ENCODE data around the gene GATA2. TPM values are rescaled to one million over a fixed set of nuclear protein-coding genes. Genes with fewer than 3 reads are reported as not detected.

GATA2 gene
- polyA plus RNA-seq, 1 donor, result 3.6 TPM

DNA sequence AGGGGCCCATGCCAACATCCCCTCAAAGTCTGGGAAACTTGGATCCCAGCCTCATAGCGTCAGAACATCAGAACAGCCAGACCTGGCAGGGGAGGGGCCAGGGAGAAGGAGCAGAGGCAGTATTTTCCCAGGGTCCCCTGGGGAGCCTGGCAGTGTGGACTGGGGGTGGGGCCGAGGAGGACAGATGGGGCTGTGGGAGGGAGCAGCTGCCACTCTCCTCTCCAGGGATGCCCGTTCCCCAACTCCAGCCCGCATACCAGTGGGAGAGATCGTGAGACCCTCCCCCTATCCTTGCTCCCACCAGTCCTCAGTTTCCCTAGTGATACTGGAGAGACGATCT lies 19.9 kb downstream of the GATA2 start:
- no peak for DNase-seq

DNA sequence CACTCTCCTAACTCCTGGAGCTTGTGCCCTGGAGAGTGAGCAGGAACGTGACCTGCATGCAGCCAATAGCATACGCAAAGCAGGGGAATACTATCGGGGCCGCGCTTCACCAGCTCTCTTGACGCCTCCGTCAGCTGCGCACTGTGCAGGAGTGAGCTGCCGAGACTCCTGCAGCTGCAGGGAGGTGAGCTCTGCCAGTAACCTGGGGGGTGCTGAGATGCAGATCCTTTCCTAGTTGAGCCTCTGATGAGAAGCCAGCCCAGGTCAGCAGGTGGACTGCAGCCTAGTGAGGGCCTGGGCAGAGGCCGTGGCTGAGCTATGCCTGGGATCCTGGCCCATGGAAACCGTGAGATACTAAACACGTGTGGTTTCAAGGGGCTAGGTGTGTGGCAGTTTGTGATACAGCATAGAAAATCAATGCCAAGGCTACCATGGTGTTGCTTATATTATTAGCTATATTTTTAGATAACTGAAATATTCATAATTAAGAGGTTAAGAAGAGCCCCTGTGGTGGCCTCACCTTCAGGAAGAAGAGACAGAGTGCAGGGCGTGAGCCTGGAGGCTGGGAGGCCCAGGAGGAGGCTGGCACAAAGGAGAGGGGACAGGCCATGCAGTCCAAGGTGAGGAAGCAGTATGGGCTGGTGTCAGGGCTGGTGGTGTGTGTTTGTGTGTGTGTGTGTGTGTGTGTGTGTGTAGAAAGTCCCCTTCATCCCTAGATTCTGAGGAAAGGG lies 20.4 kb downstream of the GATA2 start:
- DNase-seq, result no peak

DNA sequence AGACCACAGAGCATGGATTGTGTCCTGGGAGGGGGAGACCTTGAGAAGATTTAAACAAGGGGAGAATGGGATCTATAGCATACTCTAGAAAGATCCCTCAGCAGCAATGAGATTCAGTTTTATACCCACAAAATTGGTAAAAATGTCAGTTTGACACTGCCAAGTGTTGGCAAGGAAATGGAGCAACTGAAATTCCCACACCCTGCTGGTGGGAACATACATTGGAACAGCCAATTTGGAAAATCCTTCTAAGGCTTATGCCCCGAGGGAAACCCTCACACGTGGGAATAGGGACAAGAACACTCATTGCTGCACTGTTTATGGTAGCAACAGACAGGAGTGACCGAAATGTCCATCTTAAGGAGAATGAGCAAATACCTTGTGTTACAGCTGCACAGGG lies 21.3 kb downstream of the GATA2 start:
- no peak for DNase-seq

DNA sequence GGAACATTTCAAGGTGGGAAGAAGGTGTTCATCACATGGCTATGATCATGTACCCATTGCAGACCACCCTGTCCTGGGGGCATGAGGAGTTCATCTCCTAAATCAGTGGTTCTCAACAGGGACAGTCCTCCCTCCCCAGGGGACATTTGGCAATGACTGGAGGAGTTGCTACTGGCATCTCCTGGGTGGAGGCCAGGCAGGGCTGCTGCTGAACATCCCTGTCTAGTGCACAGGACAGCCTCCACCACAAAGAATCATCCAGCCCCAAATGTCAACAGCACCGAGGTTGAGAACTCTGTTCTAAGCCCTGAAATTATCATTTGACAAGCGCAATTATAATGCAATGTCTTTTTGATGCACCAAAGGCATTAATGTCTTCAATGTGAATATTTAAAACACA lies 21.9 kb downstream of the GATA2 start:
- no peak for DNase-seq

DNA sequence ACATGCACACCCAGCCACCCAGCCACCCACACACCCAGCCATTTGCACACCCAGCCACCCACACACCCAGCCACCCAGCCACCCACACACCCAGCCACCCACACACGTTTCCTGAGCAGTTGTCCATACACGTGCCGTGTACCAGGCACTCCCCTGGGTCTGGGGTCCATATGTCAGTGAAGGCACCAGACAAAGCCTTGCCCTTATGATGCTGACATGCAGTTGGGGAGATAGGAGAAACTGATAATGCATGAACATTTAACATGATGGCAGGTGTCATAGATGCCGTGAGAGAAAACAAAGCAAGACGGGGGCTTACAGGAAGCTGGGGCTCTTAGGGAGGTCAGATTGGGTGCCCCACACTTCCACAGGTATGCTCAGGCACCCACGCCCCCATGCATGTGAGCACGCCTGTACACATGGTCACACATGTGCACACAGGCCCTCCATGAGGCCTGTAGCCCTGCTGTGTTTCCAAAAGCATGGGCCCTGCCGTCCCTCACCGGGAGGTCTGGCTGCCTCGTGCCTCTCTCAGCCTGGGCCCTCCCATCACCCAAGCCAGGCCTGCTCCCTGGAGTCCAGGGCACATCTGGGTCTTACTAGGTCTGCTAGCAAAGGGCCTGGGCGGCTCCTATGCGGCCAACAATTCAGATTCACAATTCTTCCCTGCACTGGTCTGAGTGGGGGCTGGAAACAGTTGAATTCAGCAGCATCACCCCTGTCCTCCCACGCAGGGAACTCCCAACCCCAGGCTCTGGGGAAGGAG lies 22.7 kb downstream of the GATA2 start:
- no peak for DNase-seq

DNA sequence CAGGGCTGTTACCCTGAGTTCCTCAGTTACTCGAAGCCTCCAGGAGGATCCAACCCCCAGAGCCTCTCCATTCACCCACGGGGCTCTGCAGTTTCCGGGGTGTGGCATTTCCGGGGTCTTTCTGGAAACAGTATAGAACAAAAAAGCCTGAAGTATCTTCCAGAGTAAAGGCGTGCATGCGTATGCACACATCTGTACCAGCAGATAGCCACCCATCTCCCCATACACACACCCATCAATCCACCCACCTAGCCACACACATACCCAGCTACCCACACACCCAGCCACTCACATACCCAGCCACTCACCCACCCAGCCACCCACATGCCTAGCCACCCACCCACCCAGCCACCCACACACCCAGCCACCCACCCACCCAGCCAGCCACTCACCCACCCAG lies 23.4 kb downstream of the GATA2 start:
- no peak for DNase-seq

DNA sequence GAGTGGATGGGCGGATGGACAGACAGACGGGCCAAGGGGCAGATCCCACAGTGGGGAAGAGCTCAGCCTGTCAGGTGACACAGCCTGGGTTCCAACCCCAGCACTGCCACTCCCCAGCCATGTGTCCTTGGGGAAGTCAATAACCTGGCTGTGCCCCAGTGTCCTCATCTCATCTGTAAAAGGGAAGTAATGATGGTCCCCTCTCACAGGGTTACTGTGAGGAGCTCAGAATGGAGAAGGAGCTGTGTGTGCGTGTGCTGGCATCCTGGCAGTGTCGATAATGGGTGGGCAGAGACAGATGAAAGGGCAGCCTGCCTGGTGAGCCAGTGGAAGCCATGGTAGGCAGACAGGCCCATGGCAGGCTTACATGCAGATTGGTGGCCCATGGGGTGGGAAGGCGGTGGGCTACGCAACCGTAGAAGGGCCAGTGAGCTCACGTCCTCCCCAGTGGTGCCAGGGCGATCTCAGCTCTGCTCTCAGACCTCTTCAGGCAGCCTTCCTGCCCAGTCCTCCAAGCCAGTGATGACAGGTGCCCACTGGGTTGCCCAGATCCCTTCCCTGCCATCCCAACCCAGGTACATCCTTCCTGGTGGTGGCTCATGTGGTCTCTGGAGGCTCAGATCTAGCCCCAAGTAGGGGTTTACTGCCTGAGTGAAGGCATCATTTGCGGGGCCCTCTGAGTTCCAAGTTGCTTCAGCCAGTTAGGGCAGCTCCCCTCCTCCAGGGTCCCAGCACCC lies 24.0 kb downstream of the GATA2 start:
- DNase-seq, result no peak

DNA sequence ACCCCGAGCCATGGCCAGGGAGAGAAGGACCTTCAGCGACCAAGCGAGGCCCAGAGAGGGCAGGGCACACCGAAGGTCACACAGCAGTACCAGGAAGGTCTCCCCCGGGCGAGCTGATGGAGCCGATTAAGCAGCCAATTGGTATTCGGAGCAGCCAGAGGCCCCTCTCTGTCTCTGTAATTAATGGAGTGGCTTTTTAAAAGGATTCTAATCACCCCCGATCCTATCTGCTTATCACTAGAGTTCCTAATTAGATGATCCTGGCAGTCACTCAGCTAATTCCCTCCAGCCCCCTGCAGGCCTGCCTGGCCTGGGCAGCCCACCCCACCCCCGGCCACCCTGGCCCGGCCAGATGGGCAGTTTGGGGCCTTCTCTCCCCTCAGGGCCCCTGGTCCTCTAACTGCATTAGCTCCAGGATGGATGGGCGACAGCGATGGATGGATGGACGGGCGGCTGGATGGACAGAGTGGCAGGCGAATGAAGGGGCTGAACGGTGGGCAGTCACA lies 24.7 kb downstream of the GATA2 start:
- DNase-seq, result no peak

DNA sequence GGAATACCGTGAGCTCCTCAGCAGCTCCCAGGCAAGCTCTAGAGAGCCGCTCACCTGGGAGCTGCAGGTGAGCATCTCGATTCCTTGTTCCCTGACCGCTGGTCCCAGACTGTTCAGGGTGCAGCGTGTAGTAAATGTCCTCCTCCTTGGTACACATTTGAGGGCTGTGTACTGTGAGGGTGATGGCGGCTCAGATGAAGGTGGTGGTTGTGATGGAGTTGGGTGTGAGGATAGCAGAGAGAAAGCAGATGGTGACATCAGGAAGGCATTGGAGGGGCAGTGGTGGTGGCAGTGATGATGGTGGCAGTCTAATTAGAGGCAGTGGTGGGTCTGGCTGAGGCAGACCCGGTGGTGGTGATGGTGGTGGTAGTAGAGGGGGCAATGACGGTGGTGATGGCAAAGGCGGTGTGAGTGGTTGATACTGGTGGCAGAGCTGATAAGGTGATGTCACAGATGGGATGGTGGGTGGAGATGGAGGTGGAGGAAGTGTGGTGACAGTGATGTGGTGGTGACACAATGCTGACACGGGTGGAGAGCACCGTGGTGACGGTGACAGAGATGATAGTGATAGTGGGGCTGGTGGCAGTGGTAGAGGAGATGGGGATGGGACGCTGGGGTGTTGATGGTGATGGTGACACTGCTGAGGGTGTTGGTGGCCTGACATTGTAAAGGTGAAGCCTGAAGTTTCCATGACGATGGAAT lies 26.0 kb downstream of the GATA2 start, which contains the start of gene DNAJB8:
DNAJB8 (minus strand) TSS at position 51 of the 702 bp plus-strand sequence. CDS start 3,645 bp downstream, outside the sequence.
- DNase-seq, result no peak

DNA sequence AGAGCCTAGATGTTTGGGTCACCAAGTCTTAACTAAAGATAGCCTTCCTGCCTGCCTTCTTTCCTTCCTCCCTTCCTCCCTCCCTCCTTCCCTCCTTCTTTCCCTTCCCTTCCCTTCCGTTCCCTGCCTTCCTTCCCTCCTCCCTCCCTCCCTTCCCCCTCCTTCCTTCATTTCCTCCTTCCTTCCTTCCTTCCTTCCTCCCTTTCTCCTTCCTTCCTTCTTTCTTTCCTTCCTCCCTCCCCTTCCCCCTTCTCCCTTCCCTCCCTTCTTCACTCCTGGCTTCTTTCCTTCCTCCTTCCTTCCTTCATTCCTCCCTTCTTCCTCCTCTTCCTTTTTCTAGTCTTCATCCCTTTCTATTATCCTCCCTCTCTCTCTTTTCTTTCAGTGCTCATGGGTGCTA lies 28.3 kb downstream of the GATA2 start:
- no peak for DNase-seq

DNA sequence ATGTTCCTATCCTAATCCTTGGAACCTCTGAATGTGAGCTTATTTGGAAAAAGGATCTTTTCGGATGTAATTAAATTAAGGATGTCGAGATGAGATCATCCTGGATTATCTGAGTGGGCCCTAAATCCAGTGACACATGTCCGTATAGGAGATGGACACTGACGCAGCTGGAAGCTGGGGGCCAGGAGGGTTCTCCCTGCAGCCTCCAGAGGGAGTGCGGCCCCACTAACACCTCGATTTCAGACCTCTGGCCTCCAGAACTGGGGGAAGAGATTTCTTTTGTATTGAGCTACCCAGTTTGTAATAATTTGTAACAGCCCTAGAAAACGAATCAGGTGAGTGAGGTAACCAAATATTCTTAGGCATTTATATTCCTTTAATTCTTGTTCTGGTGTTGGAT lies 28.8 kb downstream of the GATA2 start:
- DNase-seq, result no peak

DNA sequence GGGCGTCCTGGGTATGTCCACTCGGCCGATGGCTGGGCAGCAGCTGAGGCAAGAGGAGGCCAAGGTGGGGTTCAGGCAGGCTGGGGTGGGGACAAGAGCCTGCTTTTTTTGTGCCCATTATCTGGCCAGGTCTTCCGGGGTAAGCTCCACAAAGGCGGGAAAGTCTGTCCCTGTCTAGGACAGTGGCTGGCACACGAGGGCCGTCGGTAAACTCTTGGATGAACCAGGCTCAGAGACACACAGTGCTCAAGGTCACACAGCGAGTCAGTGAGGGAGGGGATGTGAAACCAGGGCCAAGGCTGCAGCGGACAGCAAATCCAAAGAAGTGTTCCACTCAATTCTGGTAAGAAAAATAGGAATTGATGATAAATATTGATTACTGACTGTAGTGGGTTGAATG lies 29.2 kb downstream of the GATA2 start:
- DNase-seq, result no peak

DNA sequence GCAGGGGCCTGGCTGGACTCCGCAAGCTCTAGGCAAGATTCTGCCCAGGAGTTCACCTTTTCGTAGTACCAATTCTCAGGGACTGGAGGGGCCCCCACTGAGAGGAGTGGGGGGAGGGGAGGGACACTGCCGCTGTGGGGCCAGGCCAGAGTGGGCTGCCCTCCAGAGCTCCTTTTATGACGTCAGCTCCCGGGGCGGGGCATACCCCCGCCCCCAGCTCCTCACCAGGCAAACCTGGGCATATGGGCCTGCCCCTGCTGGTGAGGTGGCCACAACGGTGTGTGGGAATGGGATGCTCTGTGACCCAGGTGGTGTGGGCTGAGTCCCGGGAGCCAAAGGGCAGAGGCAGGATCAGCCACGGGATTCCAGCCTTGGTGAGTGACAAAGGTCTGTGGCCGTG lies 29.6 kb downstream of the GATA2 start:
- DNase-seq, result no peak

DNA sequence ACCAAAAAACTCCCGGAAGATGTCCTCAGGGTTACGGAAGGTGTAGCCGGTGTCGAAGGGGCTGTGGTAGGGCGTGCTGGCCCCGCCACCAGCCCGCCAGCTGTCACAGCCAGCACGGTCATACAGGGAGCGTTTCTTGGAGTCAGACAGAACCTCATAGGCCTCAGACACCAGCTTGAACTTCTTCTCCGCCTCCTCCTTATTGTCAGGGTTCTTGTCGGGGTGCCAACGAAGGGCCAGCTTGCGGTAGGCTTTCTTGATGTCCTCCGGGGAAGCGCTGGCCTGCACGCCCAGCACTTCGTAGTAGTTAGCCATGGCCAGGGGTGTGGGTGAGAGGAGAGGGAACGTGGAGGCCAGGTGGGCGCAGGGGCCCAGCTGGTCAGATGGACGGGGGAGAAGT lies 30.1 kb downstream of the GATA2 start:
- DNase-seq, result no peak

DNA sequence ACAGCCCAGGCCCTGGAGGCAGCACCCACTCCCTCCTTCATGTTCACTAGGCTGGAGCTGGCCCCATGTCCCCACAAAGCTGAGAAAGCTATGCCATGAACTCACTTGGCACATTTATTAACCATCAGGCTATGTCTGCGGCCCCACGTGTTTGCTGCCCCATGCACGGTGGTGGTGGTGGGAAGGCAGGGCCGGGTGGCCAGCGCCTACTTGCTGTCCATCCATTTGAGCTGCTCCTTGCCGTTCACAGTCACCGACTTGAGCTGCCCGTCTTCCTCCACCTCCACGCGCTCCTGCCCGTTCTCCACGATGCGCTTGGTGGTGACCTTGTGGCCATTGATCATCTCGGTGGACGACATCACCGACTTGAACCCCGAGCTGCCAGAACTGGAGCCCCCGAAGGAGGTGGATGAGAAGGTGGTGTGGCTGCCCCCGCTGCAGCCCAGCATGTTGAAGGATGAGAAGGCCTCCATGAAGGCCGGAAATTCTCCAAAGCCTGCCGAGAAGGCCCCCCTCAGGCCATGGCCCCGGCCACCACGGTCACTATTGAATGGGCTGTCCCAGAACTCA lies 30.6 kb downstream of the GATA2 start:
- DNase-seq, result no peak

DNA sequence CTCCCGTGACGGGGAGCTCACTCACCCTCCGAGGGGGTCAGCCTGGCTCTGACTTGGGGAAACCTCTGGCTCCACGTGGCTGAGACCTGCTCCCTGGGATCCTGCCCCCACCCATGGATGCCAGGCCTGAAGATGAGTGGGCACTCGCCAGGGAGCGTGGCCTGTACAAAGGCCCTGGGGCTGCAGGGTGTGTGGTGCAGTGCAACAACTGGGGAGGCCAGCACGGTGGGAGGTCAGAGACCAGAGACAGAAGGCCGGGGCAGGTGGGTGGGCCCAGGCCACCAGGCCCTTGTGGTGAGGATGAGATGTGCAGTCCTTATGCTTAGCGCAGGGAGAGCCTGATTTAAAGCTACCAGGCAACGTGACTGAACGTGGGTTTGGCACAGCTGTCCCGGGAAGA lies 31.3 kb downstream of the GATA2 start:
- DNase-seq, result no peak

DNA sequence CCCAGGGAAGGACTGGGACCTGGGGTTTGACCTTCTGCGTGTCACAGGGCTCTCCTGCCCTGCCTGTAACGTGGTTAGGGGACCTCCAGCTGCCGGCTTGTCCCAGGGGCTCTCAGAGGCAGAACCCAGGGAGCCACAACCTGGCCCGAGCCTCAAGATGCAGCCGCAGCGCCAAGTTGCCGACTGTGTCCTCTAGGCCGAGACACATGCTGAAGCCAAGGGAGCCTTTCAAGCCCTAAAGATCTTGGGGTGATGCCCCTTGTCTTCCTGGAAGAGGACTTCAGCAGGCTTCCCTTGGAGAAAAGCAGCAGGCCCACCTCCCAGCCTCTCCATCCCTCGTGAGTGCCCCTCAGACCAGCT lies 33.6 kb downstream of the GATA2 start:
- no peak for DNase-seq

DNA sequence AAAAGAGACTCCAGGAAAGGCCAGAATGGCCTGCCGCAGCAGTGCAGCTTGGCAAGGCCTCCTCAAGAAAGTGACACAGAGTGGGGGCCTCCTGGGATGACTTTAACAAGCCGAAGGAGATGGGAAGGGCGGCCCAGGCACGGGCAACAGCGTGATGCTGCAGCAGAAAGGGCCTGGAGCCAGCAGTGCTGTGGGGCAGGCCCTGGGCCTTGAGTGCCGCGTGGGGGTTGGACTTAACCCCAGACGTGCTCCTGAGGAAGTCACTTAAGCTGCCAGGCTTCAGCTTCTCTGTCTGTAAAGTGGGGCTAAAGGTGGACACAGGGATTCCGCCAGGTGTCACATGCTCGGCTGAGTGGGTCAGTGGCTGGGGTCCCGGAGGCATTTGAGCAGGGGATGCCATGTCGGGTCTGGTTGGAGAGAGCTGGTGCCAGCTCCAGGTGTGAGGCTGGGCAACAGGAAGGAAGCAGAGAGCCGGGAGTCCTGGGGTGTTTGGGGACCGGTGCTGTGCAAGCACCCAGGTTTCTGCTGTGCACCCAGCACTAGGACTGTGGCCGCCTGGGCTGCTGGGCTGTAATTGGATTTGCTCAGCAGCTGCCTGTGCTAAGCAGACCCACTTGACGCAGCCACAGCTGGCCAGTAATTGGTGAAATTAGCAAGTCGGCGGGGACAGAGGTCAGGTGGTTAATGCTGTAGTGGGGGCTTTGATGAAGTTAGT lies 34.1 kb downstream of the GATA2 start:
- DNase-seq, result no peak

DNA sequence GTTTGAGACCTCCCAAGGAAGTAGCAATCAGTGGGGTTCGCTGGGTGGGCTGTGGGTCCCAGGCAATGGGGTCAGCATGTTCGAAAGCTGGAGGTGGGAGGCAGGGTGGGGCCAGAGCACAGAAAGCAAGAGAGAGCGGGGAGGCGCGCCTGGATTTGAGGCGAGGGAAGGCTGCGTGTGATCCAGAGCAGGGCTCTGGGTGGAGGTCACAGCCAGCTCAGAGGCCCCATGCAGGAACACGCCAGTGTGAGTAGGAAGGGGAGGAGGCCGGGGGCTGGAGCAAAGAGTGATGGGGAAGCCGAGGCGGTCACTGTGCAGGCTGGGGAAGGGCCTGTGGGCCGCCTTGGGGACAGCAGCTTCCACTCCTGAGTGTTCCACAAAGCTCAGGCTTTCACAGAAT lies 35.1 kb downstream of the GATA2 start:
- no peak for DNase-seq

DNA sequence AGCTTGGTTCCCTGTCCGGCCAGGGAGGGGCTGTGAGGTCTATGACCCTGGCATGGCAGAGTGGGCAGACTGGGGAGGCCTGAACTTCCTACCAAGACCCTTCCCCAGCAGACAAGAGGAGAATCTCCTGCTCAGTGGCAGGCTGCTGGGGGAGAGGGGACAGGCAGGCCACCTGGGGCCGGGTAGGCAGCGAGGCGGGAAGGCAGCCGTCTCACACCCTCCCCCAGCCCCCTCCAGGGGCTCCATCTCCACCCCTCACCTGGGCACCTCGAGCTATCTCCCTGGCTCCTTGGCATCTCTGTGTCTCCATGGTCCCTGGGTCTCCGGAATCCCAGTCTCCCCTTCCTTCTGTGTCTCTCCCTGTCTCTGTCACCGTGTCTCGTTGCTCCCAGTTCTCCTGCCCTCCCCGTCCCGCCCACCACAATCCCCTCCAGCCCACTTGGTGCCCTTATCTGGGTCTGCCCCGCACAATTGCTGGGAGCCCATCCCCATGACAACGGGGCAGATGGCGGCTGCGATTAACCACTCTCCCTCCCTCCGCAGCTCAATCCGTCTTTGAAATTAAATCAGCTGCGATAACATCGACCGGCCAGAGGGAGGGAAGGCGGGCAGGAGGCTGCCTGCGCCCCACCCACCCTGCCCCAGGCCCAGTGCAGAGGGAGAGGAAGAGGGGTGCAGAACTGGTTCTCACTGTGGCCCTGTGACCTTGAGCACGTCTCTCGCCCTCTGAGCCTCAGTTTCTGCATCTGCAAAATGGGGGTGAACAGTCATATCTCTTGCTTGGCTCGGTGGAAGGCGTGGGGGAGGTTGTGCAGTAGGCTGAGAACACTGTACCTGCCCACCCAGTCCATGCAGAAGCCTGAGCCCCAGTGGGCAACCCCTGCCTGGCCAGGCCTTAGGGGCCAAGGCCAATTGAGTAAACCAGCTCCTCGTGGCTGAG lies 36.0 kb downstream of the GATA2 start:
- no peak for DNase-seq
